ENCODE measurements around the gene ARVCF.

The ARVCF gene

GRCh38 chr22:19986410-19987341 is 29.9 kb downstream of the ARVCF start:
- peak; percentile 72 for DNase-seq (ENCODE audit: low spot score)

- DNase-seq (ENCODE audit: low spot score): no peak
Observed at GRCh38 chr22:19986011-19986409, 30.6 kb downstream of the ARVCF start.

- no peak for DNase-seq (ENCODE audit: low spot score)
Observed at GRCh38 chr22:19984851-19985811, 31.5 kb downstream of the ARVCF start.

- peak; percentile 55 for DNase-seq (ENCODE audit: low spot score)
Observed at GRCh38 chr22:19984201-19984753, 32.3 kb downstream of the ARVCF start.

GRCh38 chr22:19983741-19984140 is 32.9 kb downstream of the ARVCF start:
- no peak for DNase-seq (ENCODE audit: low spot score)

GRCh38 chr22:19982991-19983578 is 33.5 kb downstream of the ARVCF start:
- no peak for DNase-seq (ENCODE audit: low spot score)

GRCh38 chr22:19981961-19982920 is 34.4 kb downstream of the ARVCF start:
- no peak for DNase-seq (ENCODE audit: low spot score)

GRCh38 chr22:19981171-19981960 is 35.3 kb downstream of the ARVCF start:
- no peak for DNase-seq (ENCODE audit: low spot score)

GRCh38 chr22:19980766-19981165 is 35.9 kb downstream of the ARVCF start:
- no peak for DNase-seq (ENCODE audit: low spot score)

GRCh38 chr22:19979712-19980493 is 36.7 kb downstream of the ARVCF start:
- DNase-seq (ENCODE audit: low spot score): no peak

- no peak for DNase-seq (ENCODE audit: low spot score)
Observed at GRCh38 chr22:19978748-19979147, 37.9 kb downstream of the ARVCF start.

- no peak for DNase-seq (ENCODE audit: low spot score)
Observed at GRCh38 chr22:19977296-19978243, 39.1 kb downstream of the ARVCF start.

GRCh38 chr22:19976671-19977070 is 40.0 kb downstream of the ARVCF start:
- no peak for DNase-seq (ENCODE audit: low spot score)

GRCh38 chr22:19975707-19976035 is 41.0 kb downstream of the ARVCF start:
- no peak for DNase-seq (ENCODE audit: low spot score)

- no peak for DNase-seq (ENCODE audit: low spot score)
Observed at GRCh38 chr22:19974935-19975706, 41.5 kb downstream of the ARVCF start.

GRCh38 chr22:19974268-19974861 is 42.3 kb downstream of the ARVCF start:
- DNase-seq (ENCODE audit: low spot score): peak; percentile 95
